ENCODE measurements around the gene DNM2. TPM values are rescaled to one million over a fixed set of nuclear protein-coding genes. Genes with fewer than 3 reads are reported as not detected.
"Not testable (repeated sequence)": the region's sequence is repeated elsewhere in the genome, so short reads cannot be mapped to it uniquely, and the experiment has no call there.

DNM2 gene
- polyA plus RNA-seq, 4 donors: 145 to 248 (median 166) TPM

GRCh38 chr19:10868872-10869547, 151.1 kb downstream of the DNM2 start:
- Histone ChIP-seq H3K27me3 (ENCODE audit: control insufficient read depth in 3 of 3, insufficient read depth in 3 of 3, low read length in 3 of 3) (no peaks in the 10 kb centered on the region), H3K4me1 (ENCODE audit: control insufficient read depth in 3 of 3, insufficient read depth in 2 of 3, low read depth in 1 of 3, low read length in 2 of 3) (peaks cover 0 to 7% (median 0%) of the 10 kb centered on the region in 3 donors), H3K9me3 (ENCODE audit: control insufficient read depth in 2 of 2, insufficient read depth in 1 of 2, low read depth in 1 of 2, low read length in 1 of 2) (no peaks in the 10 kb centered on the region), H3K4me3 (ENCODE audit: low read depth in 1 of 3, low read length in 3 of 3) (no peak overlapping the region), H3K36me3 (ENCODE audit: control insufficient read depth in 3 of 3, insufficient read depth in 2 of 3, low read depth in 1 of 3, low read length in 3 of 3) (no peaks in the 10 kb centered on the region), H3K27ac (ENCODE audit: low read depth in 1 of 3, low read length in 2 of 3) (no peak overlapping the region)
- FAIRE-seq (no peak), DNase-seq (no peak)
- 89 to 93% (median 92%) methylated on average over 10 of the region's 10 CpGs for WGBS, 3 donors

GRCh38 chr19:10869872-10870311, 152.0 kb downstream of the DNM2 start:
- not testable (repeated sequence) for H3K4me3 ChIP-seq (ENCODE audit: low read depth in 1 of 3, low read length in 3 of 3); FAIRE-seq; H3K36me3 ChIP-seq (ENCODE audit: control insufficient read depth in 3 of 3, insufficient read depth in 2 of 3, low read depth in 1 of 3, low read length in 3 of 3); DNase-seq; H3K27me3 ChIP-seq (ENCODE audit: control insufficient read depth in 3 of 3, insufficient read depth in 3 of 3, low read length in 3 of 3); H3K4me1 ChIP-seq (ENCODE audit: control insufficient read depth in 3 of 3, insufficient read depth in 2 of 3, low read depth in 1 of 3, low read length in 2 of 3); H3K27ac ChIP-seq (ENCODE audit: low read depth in 1 of 3, low read length in 2 of 3); H3K9me3 ChIP-seq (ENCODE audit: control insufficient read depth in 2 of 2, insufficient read depth in 1 of 2, low read depth in 1 of 2, low read length in 1 of 2)
- WGBS, 3 donors: 95 to 98% (median 95%) methylated on average over 11 of the region's 11 CpGs

GRCh38 chr19:10870501-10870954, 152.6 kb downstream of the DNM2 start:
- DNase-seq: no peak
- peaks cover 0 to 11% (median 0%) of the 10 kb centered on the region in 3 donors for H3K36me3 ChIP-seq (ENCODE audit: control insufficient read depth in 3 of 3, insufficient read depth in 2 of 3, low read depth in 1 of 3, low read length in 3 of 3)
- FAIRE-seq: no peak
- H3K4me1 ChIP-seq (ENCODE audit: control insufficient read depth in 3 of 3, insufficient read depth in 2 of 3, low read depth in 1 of 3, low read length in 2 of 3): peaks cover 0 to 7% (median 3%) of the 10 kb centered on the region in 3 donors
- no peaks in the 10 kb centered on the region for H3K9me3 ChIP-seq (ENCODE audit: control insufficient read depth in 2 of 2, insufficient read depth in 1 of 2, low read depth in 1 of 2, low read length in 1 of 2)
- H3K27ac ChIP-seq (ENCODE audit: low read depth in 1 of 3, low read length in 2 of 3): peak overlapping the region; percentile 44 to 87 (median 76)
- H3K27me3 ChIP-seq (ENCODE audit: control insufficient read depth in 3 of 3, insufficient read depth in 3 of 3, low read length in 3 of 3): no peaks in the 10 kb centered on the region
- H3K4me3 ChIP-seq (ENCODE audit: low read depth in 1 of 3, low read length in 3 of 3): peak overlapping the region in 2 of 3 donors; percentile 31 to 59
- 1 to 2% (median 2%) methylated on average over 13 to 22 of the region's 22 CpGs for WGBS, 3 donors

GRCh38 chr19:10870955-10871603, 153.2 kb downstream of the DNM2 start, which contains the start of gene CARM1:
Gene CARM1 (plus strand): TSS chr19:10871553. CDS start chr19:10871703, 150 bp downstream.
- Histone ChIP-seq H3K9me3 (ENCODE audit: control insufficient read depth in 2 of 2, insufficient read depth in 1 of 2, low read depth in 1 of 2, low read length in 1 of 2) (no peaks in the 10 kb centered on the region), H3K27me3 (ENCODE audit: control insufficient read depth in 3 of 3, insufficient read depth in 3 of 3, low read length in 3 of 3) (no peaks in the 10 kb centered on the region), H3K27ac (ENCODE audit: low read depth in 1 of 3, low read length in 2 of 3) (peak within 1 kb of the TSS; percentile 78 to 87 (median 86)), H3K4me3 (ENCODE audit: low read depth in 1 of 3, low read length in 3 of 3) (peak within 1 kb of the TSS; percentile 78 to 95 (median 83)), H3K4me1 (ENCODE audit: control insufficient read depth in 3 of 3, insufficient read depth in 2 of 3, low read depth in 1 of 3, low read length in 2 of 3) (peaks cover 0 to 7% (median 3%) of the 10 kb centered on the region in 3 donors), H3K36me3 (ENCODE audit: control insufficient read depth in 3 of 3, insufficient read depth in 2 of 3, low read depth in 1 of 3, low read length in 3 of 3) (peaks cover 0 to 15% (median 0%) of the 10 kb centered on the region in 3 donors)
- DNase-seq (peak; percentile 98 to 100), FAIRE-seq (no peak)
- WGBS, 3 donors: 0 to 1% (median 1%) methylated on average over 19 to 99 of the region's 99 CpGs

GRCh38 chr19:10871711-10872545, 154.0 kb downstream of the DNM2 start:
- Histone ChIP-seq H3K36me3 (ENCODE audit: control insufficient read depth in 3 of 3, insufficient read depth in 2 of 3, low read depth in 1 of 3, low read length in 3 of 3) (peaks cover 0 to 24% (median 0%) of the 10 kb centered on the region in 3 donors), H3K27me3 (ENCODE audit: control insufficient read depth in 3 of 3, insufficient read depth in 3 of 3, low read length in 3 of 3) (no peaks in the 10 kb centered on the region), H3K4me3 (ENCODE audit: low read depth in 1 of 3, low read length in 3 of 3) (peak overlapping the region; percentile 78 to 95 (median 83)), H3K9me3 (ENCODE audit: control insufficient read depth in 2 of 2, insufficient read depth in 1 of 2, low read depth in 1 of 2, low read length in 1 of 2) (no peaks in the 10 kb centered on the region), H3K4me1 (ENCODE audit: control insufficient read depth in 3 of 3, insufficient read depth in 2 of 3, low read depth in 1 of 3, low read length in 2 of 3) (peaks cover 0 to 7% (median 5%) of the 10 kb centered on the region in 3 donors), H3K27ac (ENCODE audit: low read depth in 1 of 3, low read length in 2 of 3) (peak overlapping the region; percentile 78 to 86 (median 84))
- 0 to 1% (median 0%) methylated on average over 30 to 90 of the region's 90 CpGs for WGBS, 3 donors
- DNase-seq: peak; percentile 33 to 74
- no peak for FAIRE-seq

GRCh38 chr19:10872546-10873107, 154.7 kb downstream of the DNM2 start:
- DNase-seq (peak; percentile 25 to 55), FAIRE-seq (no peak)
- WGBS, 3 donors: 8 to 11% (median 8%) methylated on average over 13 to 16 of the region's 16 CpGs
- no peaks in the 10 kb centered on the region for H3K27me3 ChIP-seq (ENCODE audit: control insufficient read depth in 3 of 3, insufficient read depth in 3 of 3, low read length in 3 of 3)
- peaks cover 0 to 24% (median 0%) of the 10 kb centered on the region in 3 donors for H3K36me3 ChIP-seq (ENCODE audit: control insufficient read depth in 3 of 3, insufficient read depth in 2 of 3, low read depth in 1 of 3, low read length in 3 of 3)
- peak overlapping the region; percentile 78 to 95 (median 83) for H3K4me3 ChIP-seq (ENCODE audit: low read depth in 1 of 3, low read length in 3 of 3)
- H3K9me3 ChIP-seq (ENCODE audit: control insufficient read depth in 2 of 2, insufficient read depth in 1 of 2, low read depth in 1 of 2, low read length in 1 of 2): no peaks in the 10 kb centered on the region
- peak overlapping the region in 2 of 3 donors; percentile 48 to 84 for H3K27ac ChIP-seq (ENCODE audit: low read depth in 1 of 3, low read length in 2 of 3)
- peaks cover 0 to 8% (median 7%) of the 10 kb centered on the region in 3 donors for H3K4me1 ChIP-seq (ENCODE audit: control insufficient read depth in 3 of 3, insufficient read depth in 2 of 3, low read depth in 1 of 3, low read length in 2 of 3)

- H3K9me3 ChIP-seq (ENCODE audit: control insufficient read depth in 2 of 2, insufficient read depth in 1 of 2, low read depth in 1 of 2, low read length in 1 of 2): peaks cover 0 to 5% of the 10 kb centered on the region in 2 donors
- peaks cover 0 to 14% (median 7%) of the 10 kb centered on the region in 3 donors for H3K4me1 ChIP-seq (ENCODE audit: control insufficient read depth in 3 of 3, insufficient read depth in 2 of 3, low read depth in 1 of 3, low read length in 2 of 3)
- H3K4me3 ChIP-seq (ENCODE audit: low read depth in 1 of 3, low read length in 3 of 3): no peak overlapping the region
- DNase-seq: peak; percentile 66 to 86
- peak overlapping the region in 2 of 3 donors; percentile 5 to 18 for H3K27ac ChIP-seq (ENCODE audit: low read depth in 1 of 3, low read length in 2 of 3)
- FAIRE-seq: no peak
- no peaks in the 10 kb centered on the region for H3K27me3 ChIP-seq (ENCODE audit: control insufficient read depth in 3 of 3, insufficient read depth in 3 of 3, low read length in 3 of 3)
- 18 to 62% (median 35%) methylated on average over 1 of the region's 1 CpG for WGBS, 3 donors
- H3K36me3 ChIP-seq (ENCODE audit: control insufficient read depth in 3 of 3, insufficient read depth in 2 of 3, low read depth in 1 of 3, low read length in 3 of 3): peaks cover 0 to 30% (median 0%) of the 10 kb centered on the region in 3 donors
These were observed 156.1 kb downstream of the DNM2 start for GRCh38 chr19:10874024-10874423.

Data from small intestine (tissue), 7 donors.